Duodenal mucosa (tissue), 2 donors: ENCODE measurements around the gene UNC13B.

ENCODE experiments used
- H3K27ac ChIP-seq: one replicate; pipeline ENCODE4 v1.7.0; 2013; ENCODE audit warnings: low read depth, low read length
- H3K27me3 ChIP-seq, 2 donors: one replicate each; pipeline ENCODE4 v1.7.0; 2013; ENCODE audit warnings: low read length in 2 of 2, control low read depth in 1 of 2; ENCODE audit not compliant: insufficient read depth in 2 of 2, control insufficient read depth in 1 of 2
- H3K36me3 ChIP-seq, 2 donors: one replicate each; pipeline ENCODE4 v1.7.0; 2013; ENCODE audit warnings: low read length in 2 of 2, control low read depth in 1 of 2; ENCODE audit not compliant: insufficient read depth in 2 of 2, control insufficient read depth in 1 of 2
- H3K4me1 ChIP-seq, 2 donors: one replicate each; pipeline ENCODE4 v1.7.0; 2013; ENCODE audit warnings: low read length in 2 of 2, control low read depth in 1 of 2; ENCODE audit not compliant: insufficient read depth in 2 of 2, control insufficient read depth in 1 of 2
- H3K4me3 ChIP-seq, 2 donors: one replicate each; pipeline ENCODE4 v1.7.0; 2013; ENCODE audit warnings: low read length in 2 of 2, low read depth in 1 of 2
- H3K9ac ChIP-seq, 2 donors: one replicate each; pipeline ENCODE4 v1.7.0; 2013; ENCODE audit warnings: low read length in 2 of 2, low read depth in 1 of 2
- H3K9me3 ChIP-seq, 2 donors: one replicate each; pipeline ENCODE4 v1.7.0; 2013; ENCODE audit warnings: low read length in 2 of 2, control low read depth in 1 of 2; ENCODE audit not compliant: control insufficient read depth in 1 of 2

The UNC13B gene

GRCh38 chr9:35161713-35162604 is at the start of gene UNC13B:
UNC13B (plus strand) TSS chr9:35162009; CDS start chr9:35162284, 275 bp downstream.
- H3K4me1 ChIP-seq, result peaks cover 10 to 15% of the 10 kb centered on the region in 2 donors
- peak within 1 kb of the TSS; percentile 77 to 90 for H3K9ac ChIP-seq
- H3K27me3 ChIP-seq, result no peaks in the 10 kb centered on the region
- H3K9me3 ChIP-seq, result no peaks in the 10 kb centered on the region
- no peaks in the 10 kb centered on the region for H3K36me3 ChIP-seq
- H3K4me3 ChIP-seq, result peak within 1 kb of the TSS; percentile 80 to 84
- H3K27ac ChIP-seq, result peak within 1 kb of the TSS; percentile 96

GRCh38 chr9:35112257-35113020 is 49.4 kb upstream of the UNC13B start:
- Histone ChIP-seq H3K9ac (peak overlapping the region in 1 of 2 donors; percentile 62), H3K4me1 (peaks cover 47 to 51% of the 10 kb centered on the region in 2 donors)

GRCh38 chr9:35114113-35114839 is 47.5 kb upstream of the UNC13B start:
- Histone ChIP-seq H3K27me3 (no peaks in the 10 kb centered on the region), H3K4me1 (peaks cover 47 to 51% of the 10 kb centered on the region in 2 donors), H3K27ac (peak overlapping the region; percentile 81), H3K36me3 (no peaks in the 10 kb centered on the region), H3K9me3 (no peaks in the 10 kb centered on the region), H3K9ac (peak overlapping the region; percentile 75 to 91), H3K4me3 (peak overlapping the region; percentile 90 to 94)

More at GRCh38 chr9:35112257-35113020, 49.4 kb upstream of the UNC13B start:
- H3K36me3 ChIP-seq, result peaks cover 9 to 13% of the 10 kb centered on the region in 2 donors
- H3K9me3 ChIP-seq, result no peaks in the 10 kb centered on the region
- H3K4me3 ChIP-seq, result peak overlapping the region; percentile 41 to 64
- no peaks in the 10 kb centered on the region for H3K27me3 ChIP-seq
- H3K27ac ChIP-seq, result peak overlapping the region; percentile 60

GRCh38 chr9:35114840-35115628 is 46.8 kb upstream of the UNC13B start:
- peak overlapping the region; percentile 81 for H3K27ac ChIP-seq
- no peaks in the 10 kb centered on the region for H3K27me3 ChIP-seq
- H3K4me3 ChIP-seq, result peak overlapping the region; percentile 90 to 94
- peaks cover 46 to 48% of the 10 kb centered on the region in 2 donors for H3K4me1 ChIP-seq
- no peaks in the 10 kb centered on the region for H3K36me3 ChIP-seq
- no peaks in the 10 kb centered on the region for H3K9me3 ChIP-seq
- peak overlapping the region; percentile 75 to 91 for H3K9ac ChIP-seq

- H3K27ac ChIP-seq, result peak within 1 kb of the TSS; percentile 81
- peak within 1 kb of the TSS; percentile 75 to 91 for H3K9ac ChIP-seq
- H3K9me3 ChIP-seq, result no peaks in the 10 kb centered on the region
- no peaks in the 10 kb centered on the region for H3K36me3 ChIP-seq
- H3K27me3 ChIP-seq, result no peaks in the 10 kb centered on the region
- H3K4me3 ChIP-seq, result peak within 1 kb of the TSS; percentile 90 to 94
- peaks cover 37 to 39% of the 10 kb centered on the region in 2 donors for H3K4me1 ChIP-seq
These were observed 45.9 kb upstream of the UNC13B start, which contains the start of gene ATOSB for GRCh38 chr9:35115680-35116538. ATOSB (minus strand) TSS chr9:35115862; CDS start chr9:35108274, 7,588 bp downstream.

- H3K27ac ChIP-seq, result peak overlapping the region; percentile 81
- no peaks in the 10 kb centered on the region for H3K27me3 ChIP-seq
- H3K36me3 ChIP-seq, result no peaks in the 10 kb centered on the region
- H3K4me1 ChIP-seq, result peaks cover 35 to 38% of the 10 kb centered on the region in 2 donors
- peak overlapping the region; percentile 61 to 73 for H3K9ac ChIP-seq
- no peaks in the 10 kb centered on the region for H3K9me3 ChIP-seq
- peak overlapping the region; percentile 90 to 94 for H3K4me3 ChIP-seq
These were observed 45.3 kb upstream of the UNC13B start for GRCh38 chr9:35116539-35116897.

- Histone ChIP-seq H3K9me3 (no peaks in the 10 kb centered on the region), H3K36me3 (no peaks in the 10 kb centered on the region), H3K27ac (no peak overlapping the region), H3K27me3 (no peaks in the 10 kb centered on the region), H3K9ac (peak overlapping the region; percentile 61 to 73), H3K4me1 (peaks cover 30 to 34% of the 10 kb centered on the region in 2 donors), H3K4me3 (peak overlapping the region; percentile 90 to 94)
These were observed 44.8 kb upstream of the UNC13B start for GRCh38 chr9:35116898-35117551.

- no peaks in the 10 kb centered on the region for H3K27me3 ChIP-seq
- no peaks in the 10 kb centered on the region for H3K9me3 ChIP-seq
- H3K4me1 ChIP-seq, result no peaks in the 10 kb centered on the region
- H3K27ac ChIP-seq, result no peak overlapping the region
- H3K36me3 ChIP-seq, result no peaks in the 10 kb centered on the region
- H3K4me3 ChIP-seq, result no peak overlapping the region
- no peak overlapping the region for H3K9ac ChIP-seq
These were observed 26.9 kb upstream of the UNC13B start for GRCh38 chr9:35134920-35135319.
